ENCODE results near the gene UBAP1. TPM values are rescaled to one million over a fixed set of nuclear protein-coding genes. Genes with fewer than 3 reads are reported as not detected.
"Not testable (repeated sequence)": the region's sequence is repeated elsewhere in the genome, so short reads cannot be mapped to it uniquely, and the experiment has no call there.

Gene UBAP1
- total RNA-seq, 4 donors from 2014 or later = 69.5 to 162 (median 90.8) TPM

- TF ChIP-seq CTCF (IDR thresholded peaks at IDR 0.05 in 4 of 5, conservative IDR thresholded peaks at IDR 0.05 in 1 of 5) (no peak), POLR2A (IDR thresholded peaks at IDR 0.05) (no peak)
- intact Hi-C loops (cut with DNase I; ENCODE audit: low total_unique reads) (no loop called here), in situ Hi-C loops (cut with MboI; ENCODE audit: low sequenced_read_pairs in 4 of 4) (no loop called here)
- H3K27me3 ChIP-seq = no peaks in the 10 kb centered on the region
- peaks cover 3 to 33% of the 10 kb centered on the region in 2 donors for H3K4me1 ChIP-seq
- H3K4me3 ChIP-seq = no peak overlapping the region
- H3K36me3 ChIP-seq = no peaks in the 10 kb centered on the region
- H3K9me3 ChIP-seq = no peaks in the 10 kb centered on the region
- ATAC-seq (no peak), DNase-seq (no peak)
- no peak overlapping the region for H3K27ac ChIP-seq
These were observed 40.6 kb downstream of the UBAP1 start for GRCh38 chr9:34219421-34219820.

GRCh38 chr9:34220218-34220617 is 41.4 kb downstream of the UBAP1 start:
- Histone ChIP-seq H3K27ac (no peak overlapping the region), H3K4me1 (peaks cover 9 to 33% of the 10 kb centered on the region in 2 donors), H3K36me3 (no peaks in the 10 kb centered on the region), H3K27me3 (no peaks in the 10 kb centered on the region), H3K9me3 (no peaks in the 10 kb centered on the region), H3K4me3 (no peak overlapping the region)
- DNase-seq = no peak
- in situ Hi-C loops (cut with MboI; ENCODE audit: low sequenced_read_pairs in 4 of 4) = no loop called here
- no peak for ATAC-seq
- intact Hi-C loops (cut with DNase I; ENCODE audit: low total_unique reads) = no loop called here
- no peak for TF ChIP-seq POLR2A (IDR thresholded peaks at IDR 0.05)

- in situ Hi-C loops (cut with MboI; ENCODE audit: low sequenced_read_pairs in 4 of 4) (no loop called here), intact Hi-C loops (cut with DNase I; ENCODE audit: low total_unique reads) (no loop called here)
- H3K27ac ChIP-seq = peak overlapping the region in 2 of 4 donors; percentile 12 to 35
- DNase-seq = no peak
- no peak overlapping the region for H3K4me3 ChIP-seq
- H3K9me3 ChIP-seq = no peaks in the 10 kb centered on the region
- H3K27me3 ChIP-seq = no peaks in the 10 kb centered on the region
- ATAC-seq = no peak
- peaks cover 6 to 13% of the 10 kb centered on the region in 2 donors for H3K4me1 ChIP-seq
- no peak for TF ChIP-seq CTCF (IDR thresholded peaks at IDR 0.05 in 4 of 5, conservative IDR thresholded peaks at IDR 0.05 in 1 of 5)
- TF ChIP-seq POLR2A (IDR thresholded peaks at IDR 0.05) = no peak
- H3K36me3 ChIP-seq = no peaks in the 10 kb centered on the region
These were observed 45.5 kb downstream of the UBAP1 start for GRCh38 chr9:34224349-34224748.

GRCh38 chr9:34226144-34226760 is 47.4 kb downstream of the UBAP1 start:
- in situ Hi-C loops (cut with MboI; ENCODE audit: low sequenced_read_pairs in 4 of 4); H3K36me3 ChIP-seq; ATAC-seq; H3K27me3 ChIP-seq; H3K4me3 ChIP-seq; H3K27ac ChIP-seq; intact Hi-C loops (cut with DNase I; ENCODE audit: low total_unique reads); DNase-seq; H3K9me3 ChIP-seq: not testable (repeated sequence)
- peaks cover 6 to 13% of the 10 kb centered on the region in 2 donors for H3K4me1 ChIP-seq

DNA sequence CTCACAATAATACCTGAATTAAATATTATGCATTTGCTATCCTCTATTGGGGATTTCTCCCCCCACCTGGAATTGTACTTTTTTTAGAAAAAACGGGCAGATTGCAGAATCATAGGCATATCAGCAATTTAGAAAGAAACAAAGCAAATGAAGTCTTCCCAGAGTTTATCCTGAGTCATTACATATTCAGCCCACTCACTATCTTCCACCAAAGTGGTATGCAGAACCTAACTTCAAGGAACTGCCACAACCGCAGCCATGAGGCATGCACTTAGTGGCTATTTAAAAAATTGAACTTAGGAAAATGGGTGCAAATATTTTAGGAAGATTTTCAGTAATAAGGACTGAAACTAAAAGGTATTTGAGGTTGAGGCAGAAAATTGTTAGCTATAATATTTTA is 48.6 kb downstream of the UBAP1 start:
- in situ Hi-C loops (cut with MboI; ENCODE audit: low sequenced_read_pairs in 4 of 4) (no loop called here), intact Hi-C loops (cut with DNase I; ENCODE audit: low total_unique reads) (no loop called here)
- ATAC-seq (no peak), DNase-seq (no peak)
- no peak overlapping the region for H3K4me3 ChIP-seq
- TF ChIP-seq POLR2A (IDR thresholded peaks at IDR 0.05) = no peak
- no peak for TF ChIP-seq CTCF (IDR thresholded peaks at IDR 0.05 in 4 of 5, conservative IDR thresholded peaks at IDR 0.05 in 1 of 5)
- H3K4me1 ChIP-seq = peaks cover 6 to 13% of the 10 kb centered on the region in 2 donors
- H3K9me3 ChIP-seq = no peaks in the 10 kb centered on the region
- no peaks in the 10 kb centered on the region for H3K27me3 ChIP-seq
- no peaks in the 10 kb centered on the region for H3K36me3 ChIP-seq
- no peak overlapping the region for H3K27ac ChIP-seq

- intact Hi-C loops (cut with DNase I; ENCODE audit: low total_unique reads) (no loop called here), in situ Hi-C loops (cut with MboI; ENCODE audit: low sequenced_read_pairs in 4 of 4) (no loop called here)
- Histone ChIP-seq H3K27ac (peak overlapping the region in 1 of 4 donors; percentile 79), H3K9me3 (no peaks in the 10 kb centered on the region), H3K27me3 (no peaks in the 10 kb centered on the region), H3K4me1 (peaks cover 0 to 19% of the 10 kb centered on the region in 2 donors), H3K4me3 (no peak overlapping the region), H3K36me3 (peaks cover 0 to 11% of the 10 kb centered on the region in 2 donors)
- no peak for DNase-seq
- no peak for TF ChIP-seq POLR2A (IDR thresholded peaks at IDR 0.05)
- no peak for TF ChIP-seq CTCF (IDR thresholded peaks at IDR 0.05 in 4 of 5, conservative IDR thresholded peaks at IDR 0.05 in 1 of 5)
- ATAC-seq = no peak
These were observed 51.7 kb downstream of the UBAP1 start for GRCh38 chr9:34230556-34230955.

All from gastrocnemius medialis (tissue), 4 donors.